ENCODE measurements around the gene NOS1.
A peak's percentile ranks its signal among the peaks of the same experiment; 100 is the strongest.

NOS1 gene

DNA sequence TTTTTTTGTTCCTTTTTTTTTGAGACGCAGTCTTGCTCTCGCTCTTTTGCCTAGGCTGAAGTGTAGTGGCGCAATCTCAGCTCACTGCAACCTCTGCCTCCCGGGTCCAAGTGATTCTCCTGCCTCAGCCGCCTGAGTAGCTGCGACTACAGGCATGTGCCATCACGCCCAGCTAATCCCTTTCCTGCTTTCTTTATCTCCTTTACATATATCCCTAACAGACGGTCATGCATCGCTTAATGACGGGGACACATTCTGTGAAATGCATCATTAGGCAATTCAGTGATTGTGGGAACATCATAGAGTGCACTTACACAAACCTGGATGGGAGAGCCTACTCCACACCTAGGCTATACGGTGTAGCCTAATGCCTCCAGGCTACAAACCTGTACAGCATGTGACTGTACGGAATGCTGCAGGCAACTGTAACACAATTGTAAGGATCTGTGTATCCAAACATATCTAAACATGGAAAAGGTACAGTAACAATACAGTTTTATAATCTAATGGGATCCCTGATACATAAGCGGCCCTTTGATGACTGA is 32.8 kb downstream of the NOS1 start:
- DNase-seq, result peak; percentile 82

- no peak for DNase-seq
Measured at GRCh38 chr12:117322428-117322827, 39.0 kb downstream of the NOS1 start.

- DNase-seq, result no peak
Measured at GRCh38 chr12:117321572-117321971, 39.9 kb downstream of the NOS1 start.

GRCh38 chr12:117318591-117318990 is 42.8 kb downstream of the NOS1 start:
- DNase-seq, result no peak

DNA sequence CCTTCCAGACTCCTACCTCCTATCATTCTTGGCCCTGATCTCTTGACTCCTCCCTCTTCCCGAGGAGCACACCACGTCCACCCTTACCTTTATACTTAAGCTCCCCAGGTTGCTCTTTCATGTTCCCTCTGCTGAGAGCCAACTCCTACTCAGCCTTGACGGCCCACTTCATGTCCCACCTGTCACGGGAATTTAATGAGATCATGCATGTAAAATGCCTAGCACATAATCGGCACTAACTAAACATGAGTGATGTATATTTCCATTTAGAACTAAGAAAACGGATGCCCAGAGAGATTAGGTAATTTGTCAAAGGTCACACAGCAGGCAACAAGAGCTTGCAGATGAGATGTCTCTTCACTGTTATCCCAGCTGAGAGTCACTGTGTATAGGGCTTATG is 45.1 kb downstream of the NOS1 start:
- DNase-seq, result no peak

DNA sequence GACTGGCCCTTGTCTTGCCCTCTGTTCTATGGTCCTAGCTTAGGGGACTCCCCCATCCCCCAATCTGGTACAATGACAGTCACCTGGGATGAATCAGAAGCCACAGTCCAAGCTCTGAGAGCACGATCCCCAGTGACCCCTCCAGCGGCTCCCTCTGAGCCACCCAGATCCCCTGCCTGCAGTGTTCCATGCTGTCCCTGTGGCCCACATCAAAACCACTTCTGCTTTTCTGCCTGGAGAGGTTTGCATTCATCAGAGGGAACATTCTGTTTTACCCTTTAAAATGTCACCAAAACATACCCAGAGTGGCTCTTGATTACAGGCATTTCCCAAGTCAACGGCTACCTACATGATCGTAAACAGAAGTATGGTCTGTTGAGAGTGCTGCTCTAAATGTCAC is 47.5 kb downstream of the NOS1 start:
- DNase-seq, result no peak

DNA sequence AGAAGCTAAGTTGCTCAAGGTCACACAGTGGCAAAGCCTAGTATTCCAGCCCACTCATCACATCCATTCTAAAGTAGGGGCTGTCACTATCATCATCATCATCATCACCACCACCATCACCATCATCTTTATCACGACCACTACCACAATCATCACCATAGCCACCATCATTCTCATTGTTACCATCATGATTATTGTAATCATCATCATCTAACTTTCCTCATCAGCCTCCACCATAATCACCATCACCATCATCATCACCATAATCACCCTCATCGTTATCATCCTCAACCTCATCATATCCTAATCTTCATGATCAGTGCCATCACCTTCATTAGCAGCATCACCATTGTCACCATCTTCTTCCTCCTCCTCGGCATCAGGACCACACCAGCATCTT is 48.7 kb downstream of the NOS1 start:
- no peak for DNase-seq

DNA sequence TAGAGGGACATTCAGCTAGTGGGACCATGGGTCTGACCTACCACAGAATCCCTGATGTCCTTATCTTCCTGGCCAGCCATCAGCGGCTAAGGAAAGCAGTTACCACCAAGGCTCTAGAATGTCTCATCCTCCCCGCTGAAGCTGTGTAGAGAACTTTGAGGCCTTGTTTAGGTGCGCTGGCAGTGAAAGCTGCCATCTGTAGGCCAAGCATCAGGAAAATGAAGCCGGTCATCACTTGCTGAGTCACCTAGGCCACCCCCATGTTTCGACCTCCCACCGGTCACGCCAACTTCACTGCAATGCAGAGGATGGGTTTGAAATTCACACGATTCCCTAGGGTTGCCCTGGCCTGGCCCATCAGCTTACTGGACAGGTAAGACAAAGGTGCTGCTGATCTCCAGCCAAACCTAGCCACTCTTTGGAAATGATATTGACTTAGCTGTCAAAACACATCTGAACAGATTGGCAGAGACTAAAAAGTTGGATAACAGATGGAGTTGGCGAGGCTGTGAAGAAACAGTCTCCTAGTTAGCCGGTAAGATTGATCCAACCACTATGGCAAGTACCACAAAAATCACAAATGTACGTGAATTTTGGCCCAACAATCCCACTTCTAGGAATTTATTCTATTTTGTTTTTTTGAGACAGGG is 52.0 kb downstream of the NOS1 start:
- no peak for DNase-seq

- no peak for DNase-seq
Measured at GRCh38 chr12:117300174-117300573, 61.3 kb downstream of the NOS1 start.

GRCh38 chr12:117298648-117299225 is 62.7 kb downstream of the NOS1 start:
- DNase-seq, result no peak

- no peak for DNase-seq
Measured at GRCh38 chr12:117298191-117298590, 63.2 kb downstream of the NOS1 start.

GRCh38 chr12:117294189-117294603 is 67.2 kb downstream of the NOS1 start:
- peak; percentile 96 for DNase-seq

GRCh38 chr12:117293510-117293909 is 67.9 kb downstream of the NOS1 start:
- no peak for DNase-seq

GRCh38 chr12:117292688-117293087 is 68.7 kb downstream of the NOS1 start:
- DNase-seq, result no peak

GRCh38 chr12:117284140-117284539 is 77.3 kb downstream of the NOS1 start:
- DNase-seq, result peak; percentile 91

DNA sequence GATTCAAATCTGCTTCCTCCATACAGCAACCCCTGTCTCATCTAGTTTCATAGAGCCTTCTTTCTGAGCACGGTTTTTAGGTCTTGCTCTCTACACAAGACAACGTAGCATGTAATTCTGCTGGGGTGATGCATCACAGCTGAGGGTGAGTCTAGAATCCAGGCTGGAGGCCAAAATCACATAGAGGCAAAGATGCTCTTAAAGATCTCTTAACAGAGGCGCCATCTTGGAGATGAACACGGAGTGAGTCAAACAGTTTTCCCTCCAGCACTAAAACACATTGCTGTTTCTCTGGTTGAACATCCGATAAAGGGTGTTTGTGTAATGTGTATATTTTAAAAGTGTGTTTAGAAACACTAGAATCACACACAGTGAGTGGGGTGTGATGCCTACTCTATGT is 78.9 kb downstream of the NOS1 start:
- no peak for DNase-seq

DNA sequence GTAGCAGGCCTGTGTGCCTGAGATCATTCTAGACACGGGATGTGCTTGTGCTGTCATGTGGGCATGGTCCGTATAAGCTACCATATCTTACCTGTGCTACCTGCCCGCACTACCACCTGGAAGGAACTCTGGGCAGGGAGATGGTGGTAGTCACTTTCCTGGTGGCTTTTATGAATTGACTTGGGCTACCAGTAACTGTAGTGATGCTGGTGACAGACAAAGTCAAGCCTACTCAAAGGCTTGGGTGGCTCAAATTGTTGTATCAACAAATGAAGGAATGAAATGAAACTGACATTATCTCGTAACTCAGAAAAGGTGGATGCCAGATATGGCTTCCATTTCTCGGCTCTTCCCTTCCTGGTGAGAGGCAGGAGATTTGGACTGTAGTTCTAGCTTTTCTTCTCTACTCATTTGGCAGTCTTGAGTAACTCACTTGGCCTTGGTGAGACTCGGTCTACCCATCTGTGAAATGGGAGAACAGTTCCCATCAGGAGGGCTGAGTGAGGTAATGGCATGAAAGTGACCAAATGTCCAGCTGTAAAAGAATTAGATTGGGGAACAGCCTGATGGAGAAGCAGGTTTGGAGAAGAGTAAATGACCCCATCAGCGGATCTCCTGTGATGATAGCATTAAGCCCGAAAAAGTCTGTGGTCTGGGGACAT is 81.3 kb downstream of the NOS1 start:
- DNase-seq, result no peak

- DNase-seq, result peak; percentile 70
Measured at GRCh38 chr12:117279606-117280005, 81.8 kb downstream of the NOS1 start.

- DNase-seq, result no peak
Measured at GRCh38 chr12:117277875-117278274, 83.6 kb downstream of the NOS1 start.

DNA sequence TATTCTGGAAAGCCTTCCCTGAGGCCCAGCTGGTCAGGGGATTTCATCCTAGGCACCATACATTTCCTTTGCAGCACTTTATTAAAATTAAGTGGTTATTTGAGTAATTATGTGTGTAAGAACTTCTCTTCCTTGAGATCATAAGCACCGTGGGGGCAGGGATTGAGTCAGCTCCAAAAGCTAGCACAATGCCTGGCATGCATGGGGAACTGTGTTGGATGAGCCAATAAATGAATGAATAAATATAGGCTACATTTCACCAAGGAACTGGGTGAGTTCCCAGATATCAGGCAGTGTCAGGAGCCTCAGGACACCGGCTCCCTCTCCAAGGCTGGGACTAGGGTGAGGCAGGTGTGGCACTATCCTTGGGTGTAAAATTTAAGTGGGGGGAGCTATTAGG is 88.3 kb downstream of the NOS1 start:
- no peak for DNase-seq

DNA sequence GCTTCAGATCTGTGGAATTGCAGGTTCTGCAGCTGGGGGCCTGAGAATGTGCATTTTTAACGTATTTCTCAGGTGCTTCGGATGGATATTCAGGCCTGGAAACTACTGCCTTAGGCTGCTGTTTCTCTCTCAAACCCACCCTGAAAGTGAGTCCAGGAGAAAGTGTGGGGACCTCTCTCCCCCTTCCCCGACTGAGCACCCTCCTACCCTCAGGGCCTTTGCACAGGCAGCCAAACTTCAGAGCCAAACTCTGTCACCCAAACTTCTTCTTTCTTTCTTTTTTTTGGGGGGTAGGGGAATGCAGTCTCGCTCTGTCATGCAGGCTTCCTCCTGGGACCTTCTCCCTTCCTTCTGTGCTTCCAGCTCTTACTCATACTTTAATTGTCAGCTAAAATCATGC is 88.7 kb downstream of the NOS1 start:
- no peak for DNase-seq

DNA sequence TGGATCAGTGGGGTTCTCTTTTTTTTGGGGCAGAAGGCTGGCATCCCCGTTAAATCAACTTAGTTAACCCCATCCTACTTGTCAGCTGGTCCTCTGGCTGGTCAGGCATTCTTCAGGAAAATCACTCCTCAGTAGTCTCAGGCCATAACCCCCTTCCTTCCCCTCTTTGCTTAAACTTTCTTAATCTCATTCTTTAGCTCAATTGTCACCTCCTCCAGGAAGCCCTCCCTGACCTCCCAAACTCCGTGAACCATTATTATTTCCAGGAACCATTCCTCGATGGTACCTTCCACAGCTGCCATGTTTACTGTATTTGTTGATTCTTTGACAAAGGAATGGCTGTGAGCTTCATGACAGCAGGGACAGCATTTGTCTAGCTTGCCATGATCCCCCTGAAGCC is 98.7 kb downstream of the NOS1 start:
- no peak for DNase-seq

- no peak for DNase-seq
Measured at GRCh38 chr12:117261247-117261646, 100.2 kb downstream of the NOS1 start.

DNA sequence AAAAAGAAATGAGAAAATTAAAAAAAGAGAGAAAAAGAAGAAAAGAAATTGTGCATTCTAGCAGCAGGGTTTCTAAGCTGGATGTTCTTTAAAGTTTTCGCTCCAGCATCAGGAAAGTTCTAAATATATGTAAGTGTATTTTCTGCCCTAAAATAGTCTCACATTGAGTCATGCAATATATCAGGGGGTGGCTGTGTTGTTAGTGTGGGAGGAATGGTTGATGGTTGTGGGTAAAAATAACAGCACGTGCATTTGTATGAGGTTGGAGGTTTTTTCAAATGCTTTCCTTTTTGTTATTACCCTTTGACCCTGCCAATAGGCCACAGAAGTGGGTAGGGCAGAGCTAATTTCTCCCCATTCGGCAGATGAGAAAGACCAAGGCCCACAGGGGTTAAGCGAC is 106.0 kb downstream of the NOS1 start:
- no peak for DNase-seq

All from NCI-H2171 (cell line).